Measurements from ENCODE around the gene ACKR4.

GRCh38 chr3:132553826-132554225 lies 43.2 kb upstream of the ACKR4 start:
- TF ChIP-seq CTCF (IDR thresholded peaks at IDR 0.05 in 8 of 11, conservative IDR thresholded peaks at IDR 0.05 in 3 of 11) (no peak), POLR2A (IDR thresholded peaks at IDR 0.05) (no peak), POLR2AphosphoS5 (IDR thresholded peaks at IDR 0.05) (no peak)
